Bronchial epithelial cell (primary cell): ENCODE results near the gene ALOX12. TPM values are rescaled to one million over a fixed set of nuclear protein-coding genes. Genes with fewer than 3 reads are reported as not detected.
A peak's percentile ranks its signal among the peaks of the same experiment; 100 is the strongest.

Experiments used
- DNase-seq: peaks from one replicate; pipeline ENCODE4 v3.0.0-alpha.2; 2010; ENCODE audit warnings: low read depth
- FAIRE-seq: peaks from 2 replicates; lab custom pipeline; 2011; peaks lifted over from hg19 to GRCh38; lab: Jason Lieb, UNC
- H3K27me3 ChIP-seq: 2 replicates; pipeline ENCODE4 v1.5.1; 2011; ENCODE audit warnings: low read length; ENCODE audit not compliant: control insufficient read depth, insufficient read depth
- H3K36me3 ChIP-seq: 2 replicates; pipeline ENCODE4 v1.5.1; 2011; ENCODE audit warnings: low read length; ENCODE audit not compliant: control insufficient read depth, insufficient read depth
- H3K4me3 ChIP-seq: 2 replicates; pipeline ENCODE4 v1.5.1; 2011; ENCODE audit warnings: mild to moderate bottlenecking, low read depth, low read length, control low read depth
- CTCF ChIP-seq: IDR thresholded peaks from 2 replicates; pipeline ENCODE4 v1.5.1; 2011; ENCODE audit warnings: mild to moderate bottlenecking, moderate library complexity, low read length, control low read depth, inconsistent platforms; ENCODE audit not compliant: insufficient read depth, severe bottlenecking
- total RNA-seq: library from RNA; depleted of rRNA; stranded (reverse); fragments of >200 nt; gene quantifications from 2 replicates; pipeline ENCODE4 v1.2.1, GENCODE V29; 2014

Gene ALOX12
- total RNA-seq, 1 donor from 2014 or later = 0.26 TPM

DNA sequence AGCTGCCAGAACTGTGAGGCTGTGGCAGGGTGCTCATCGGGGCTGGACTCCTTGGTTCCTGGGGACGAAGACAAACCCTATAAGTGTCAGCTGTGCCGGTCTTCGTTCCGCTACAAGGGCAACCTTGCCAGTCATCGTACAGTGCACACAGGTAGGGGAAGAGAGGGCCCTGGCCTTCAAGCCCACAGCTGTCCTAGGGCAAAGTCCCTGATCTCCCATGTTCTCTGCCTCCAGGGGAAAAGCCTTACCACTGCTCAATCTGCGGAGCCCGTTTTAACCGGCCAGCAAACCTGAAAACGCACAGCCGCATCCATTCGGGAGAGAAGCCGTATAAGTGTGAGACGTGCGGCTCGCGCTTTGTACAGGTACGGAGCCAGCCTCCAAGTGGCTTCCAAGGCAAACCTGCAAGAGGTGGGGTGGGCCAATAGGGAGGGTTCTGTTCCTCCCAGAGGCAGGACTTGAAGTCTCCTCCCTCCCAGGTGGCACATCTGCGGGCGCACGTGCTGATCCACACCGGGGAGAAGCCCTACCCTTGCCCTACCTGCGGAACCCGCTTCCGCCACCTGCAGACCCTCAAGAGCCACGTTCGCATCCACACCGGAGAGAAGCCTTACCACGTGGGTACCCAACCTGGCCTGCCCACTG lies 30.7 kb downstream of the ALOX12 start:
- no peak for TF ChIP-seq CTCF
- no peak overlapping the region for H3K4me3 ChIP-seq
- H3K27me3 ChIP-seq = peaks cover 5% of the 10 kb centered on the region
- DNase-seq = no peak
- FAIRE-seq = no peak
- no peaks in the 10 kb centered on the region for H3K36me3 ChIP-seq

DNA sequence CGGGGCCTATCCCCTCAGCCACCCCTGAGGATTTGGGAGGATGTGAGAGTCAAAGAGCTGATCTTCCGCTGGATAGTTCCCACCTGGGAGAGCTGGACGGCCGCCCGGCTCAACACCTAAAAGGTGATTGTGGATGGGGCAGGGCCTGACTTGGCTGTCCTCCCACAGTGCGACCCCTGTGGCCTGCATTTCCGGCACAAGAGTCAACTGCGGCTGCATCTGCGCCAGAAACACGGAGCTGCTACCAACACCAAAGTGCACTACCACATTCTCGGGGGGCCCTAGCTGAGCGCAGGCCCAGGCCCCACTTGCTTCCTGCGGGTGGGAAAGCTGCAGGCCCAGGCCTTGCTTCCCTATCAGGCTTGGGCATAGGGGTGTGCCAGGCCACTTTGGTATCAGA lies 31.5 kb downstream of the ALOX12 start:
- FAIRE-seq = no peak
- no peak overlapping the region for H3K4me3 ChIP-seq

GRCh38 chr17:7029096-7029495 lies 33.2 kb downstream of the ALOX12 start:
- no peaks in the 10 kb centered on the region for H3K27me3 ChIP-seq
- TF ChIP-seq CTCF = no peak
- no peaks in the 10 kb centered on the region for H3K36me3 ChIP-seq
- H3K4me3 ChIP-seq = no peak overlapping the region
- FAIRE-seq = no peak
- DNase-seq = no peak

More for the DNA sequence above, 31.5 kb downstream of the ALOX12 start:
- no peak for TF ChIP-seq CTCF
- Histone ChIP-seq H3K36me3 (no peaks in the 10 kb centered on the region), H3K27me3 (peaks cover 4% of the 10 kb centered on the region)
- no peak for DNase-seq

- H3K36me3 ChIP-seq = no peaks in the 10 kb centered on the region
- DNase-seq = no peak
- H3K27me3 ChIP-seq = no peaks in the 10 kb centered on the region
- H3K4me3 ChIP-seq = no peak overlapping the region
- FAIRE-seq = no peak
- no peak for TF ChIP-seq CTCF
Measured at GRCh38 chr17:7029659-7030058, 33.8 kb downstream of the ALOX12 start.

- H3K4me3 ChIP-seq = peak overlapping the region; percentile 53
- H3K36me3 ChIP-seq = no peaks in the 10 kb centered on the region
- FAIRE-seq (no peak), DNase-seq (no peak)
- no peaks in the 10 kb centered on the region for H3K27me3 ChIP-seq
- TF ChIP-seq CTCF = no peak
Measured at GRCh38 chr17:7034955-7035590, 39.2 kb downstream of the ALOX12 start.
